Measurements from ENCODE around the gene SNORC. TPM values are rescaled to one million over a fixed set of nuclear protein-coding genes. Genes with fewer than 3 reads are reported as not detected.

SNORC gene
- total and polyA plus RNA-seq, 2 of the 13 experiments (the other 11 are each of a cell fraction or from before 2014, with no cell fraction given) = 59.1 to 86.1 TPM

- TF ChIP-seq CERS6 (CRISPR knock-in tag; IDR thresholded peaks at IDR 0.05) = no peak
- TF ChIP-seq MAX (IDR thresholded peaks at IDR 0.05) = peak; percentile 69
- TF ChIP-seq ZNF275 (CRISPR knock-in tag; IDR thresholded peaks at IDR 0.05; ENCODE audit: borderline replicate concordance) = no peak
- peak; percentile 70 for TF ChIP-seq XRCC5 (optimal IDR thresholded peaks at IDR 0.05; ENCODE audit: low read length)
- no peak for TF ChIP-seq GFI1 (CRISPR knock-in tag; IDR thresholded peaks at IDR 0.05; ENCODE audit: borderline replicate concordance)
- no peak for TF ChIP-seq ZNF20 (CRISPR knock-in tag; IDR thresholded peaks at IDR 0.05)
- 0 out of 2 replicates have a peak, but pooled peaks have one; percentile 7 for TF ChIP-seq ZBTB20 (CRISPR knock-in tag; IDR thresholded peaks at IDR 0.05; ENCODE audit: borderline replicate concordance, low read depth)
- TF ChIP-seq ZNF382 (CRISPR knock-in tag; IDR thresholded peaks at IDR 0.05; ENCODE audit: borderline replicate concordance) = no peak
- no peak for TF ChIP-seq ZHX1 (CRISPR knock-in tag; IDR thresholded peaks at IDR 0.05; ENCODE audit: low read depth)
- TF ChIP-seq NAIF1 (CRISPR knock-in tag; IDR thresholded peaks at IDR 0.05; ENCODE audit: borderline replicate concordance) = no peak
- TF ChIP-seq GPBP1L1 (CRISPR knock-in tag; IDR thresholded peaks at IDR 0.05) = no peak
- no peak for TF ChIP-seq IKZF1 (IDR thresholded peaks at IDR 0.05)
- no peak for TF ChIP-seq STAT6 (CRISPR knock-in tag; IDR thresholded peaks at IDR 0.05; ENCODE audit: borderline replicate concordance)
- TF ChIP-seq YY1 (IDR thresholded peaks at IDR 0.05; ENCODE audit: insufficient read depth, insufficient replicate concordance, low read depth, low read length) = peak; percentile 78
- no peak for TF ChIP-seq ZNF263 (CRISPR knock-in tag; IDR thresholded peaks at IDR 0.05)
- TF ChIP-seq NFYB (CRISPR knock-in tag; IDR thresholded peaks at IDR 0.05) = no peak
- peak; percentile 76 for TF ChIP-seq TBX2 (CRISPR knock-in tag; IDR thresholded peaks at IDR 0.05; ENCODE audit: borderline replicate concordance)
- TF ChIP-seq ZNF615 (CRISPR knock-in tag; IDR thresholded peaks at IDR 0.05; ENCODE audit: borderline replicate concordance) = no peak
- TF ChIP-seq CCDC6 (CRISPR knock-in tag; IDR thresholded peaks at IDR 0.05) = no peak; the same call in 1 of the 2 replicates
Measured at GRCh38 chr2:232871835-232872736, 2.0 kb downstream of the SNORC start (continued).
